Astrocyte (in vitro differentiated cells and primary cell): Measurements from ENCODE around the gene PNPLA6. TPM values are rescaled to one million over a fixed set of nuclear protein-coding genes. Genes with fewer than 3 reads are reported as not detected.

Experiments used
- DNase-seq: peaks from one replicate; pipeline ENCODE4 v3.0.0-alpha.2; 2010; ENCODE audit warnings: low read depth
- FAIRE-seq: peaks from 2 replicates; lab custom pipeline; 2011; peaks lifted over from hg19 to GRCh38; lab: Jason Lieb, UNC
- H2AFZ ChIP-seq: 2 replicates; pipeline ENCODE4 v1.6.0; 2012; ENCODE audit warnings: low read depth, low read length, inconsistent platforms
- H3K27ac ChIP-seq: 2 replicates; pipeline ENCODE4 v1.5.1; 2011; ENCODE audit warnings: low read depth, low read length, inconsistent platforms
- H3K27me3 ChIP-seq: 2 replicates; pipeline ENCODE4 v1.6.0; 2011; ENCODE audit warnings: low read length, inconsistent platforms; ENCODE audit not compliant: insufficient read depth
- H3K36me3 ChIP-seq: 2 replicates; pipeline ENCODE4 v1.5.1; 2011; ENCODE audit warnings: low read length, inconsistent platforms; ENCODE audit not compliant: insufficient read depth
- H3K4me1 ChIP-seq: 2 replicates; pipeline ENCODE4 v1.5.1; 2011; ENCODE audit warnings: low read length, inconsistent platforms; ENCODE audit not compliant: insufficient read depth
- H3K4me2 ChIP-seq: 2 replicates; pipeline ENCODE4 v1.6.0; 2012; ENCODE audit warnings: low read length, inconsistent platforms
- H3K4me3 ChIP-seq: 2 replicates; pipeline ENCODE4 v1.5.1; 2011; ENCODE audit warnings: low read depth, mild to moderate bottlenecking, low read length, inconsistent platforms; ENCODE audit not compliant: insufficient read depth
- H3K79me2 ChIP-seq: 2 replicates; pipeline ENCODE4 v1.6.0; 2012; ENCODE audit warnings: mild to moderate bottlenecking, low read length, inconsistent platforms; ENCODE audit not compliant: insufficient read depth
- H3K9ac ChIP-seq: 2 replicates; pipeline ENCODE4 v1.6.0; 2012; ENCODE audit warnings: mild to moderate bottlenecking, low read length, inconsistent platforms
- H3K9me3 ChIP-seq: 2 replicates; pipeline ENCODE4 v1.5.1; 2012; ENCODE audit warnings: low read depth, mild to moderate bottlenecking, low read length, inconsistent platforms; ENCODE audit not compliant: insufficient read depth
- H4K20me1 ChIP-seq: 2 replicates; pipeline ENCODE4 v1.6.0; 2012; ENCODE audit warnings: low read length, inconsistent platforms; ENCODE audit not compliant: insufficient read depth
- H3K27ac Mint-ChIP-seq: one replicate; pipeline ENCODE4 v1.8.0; 2021; ENCODE audit warnings: mild to moderate bottlenecking, mixed read lengths; ENCODE audit not compliant: unreplicated experiment
- H3K27me3 Mint-ChIP-seq: one replicate; pipeline ENCODE4 v1.8.0; 2021; ENCODE audit warnings: low read depth, mixed read lengths; ENCODE audit not compliant: unreplicated experiment
- H3K36me3 Mint-ChIP-seq: one replicate; pipeline ENCODE4 v1.8.0; 2021; ENCODE audit warnings: low read depth, mixed read lengths; ENCODE audit not compliant: unreplicated experiment
- H3K4me1 Mint-ChIP-seq: one replicate; pipeline ENCODE4 v1.8.0; 2021; ENCODE audit warnings: low read depth, mixed read lengths; ENCODE audit not compliant: unreplicated experiment
- H3K4me3 Mint-ChIP-seq: one replicate; pipeline ENCODE4 v1.8.0; 2021; ENCODE audit warnings: mild to moderate bottlenecking, moderate library complexity, mixed read lengths; ENCODE audit not compliant: unreplicated experiment
- H3K9me3 Mint-ChIP-seq: one replicate; pipeline ENCODE4 v1.8.0; 2021; ENCODE audit warnings: mild to moderate bottlenecking, mixed read lengths; ENCODE audit not compliant: unreplicated experiment
- EZH2 ChIP-seq: IDR thresholded peaks from 2 replicates; pipeline ENCODE4 v1.6.1; 2012; ENCODE audit warnings: mild to moderate bottlenecking, low read length, inconsistent platforms; ENCODE audit not compliant: insufficient read depth
- total RNA-seq: library from RNA; stranded (reverse); gene quantifications from 2 replicates; pipeline ENCODE4 v1.2.1, GENCODE V29; 2021
- TF ChIP-seq, protein P1 (sequence below): IDR thresholded peaks from 2 replicates; pipeline ENCODE4 v1.5.1; 2011; ENCODE audit warnings: low read depth, mild to moderate bottlenecking, inconsistent platforms, low read length, moderate library complexity; ENCODE audit not compliant: insufficient read depth

The PNPLA6 gene
- total RNA-seq, 1 donor from 2014 or later: 90.2 TPM

DNA sequence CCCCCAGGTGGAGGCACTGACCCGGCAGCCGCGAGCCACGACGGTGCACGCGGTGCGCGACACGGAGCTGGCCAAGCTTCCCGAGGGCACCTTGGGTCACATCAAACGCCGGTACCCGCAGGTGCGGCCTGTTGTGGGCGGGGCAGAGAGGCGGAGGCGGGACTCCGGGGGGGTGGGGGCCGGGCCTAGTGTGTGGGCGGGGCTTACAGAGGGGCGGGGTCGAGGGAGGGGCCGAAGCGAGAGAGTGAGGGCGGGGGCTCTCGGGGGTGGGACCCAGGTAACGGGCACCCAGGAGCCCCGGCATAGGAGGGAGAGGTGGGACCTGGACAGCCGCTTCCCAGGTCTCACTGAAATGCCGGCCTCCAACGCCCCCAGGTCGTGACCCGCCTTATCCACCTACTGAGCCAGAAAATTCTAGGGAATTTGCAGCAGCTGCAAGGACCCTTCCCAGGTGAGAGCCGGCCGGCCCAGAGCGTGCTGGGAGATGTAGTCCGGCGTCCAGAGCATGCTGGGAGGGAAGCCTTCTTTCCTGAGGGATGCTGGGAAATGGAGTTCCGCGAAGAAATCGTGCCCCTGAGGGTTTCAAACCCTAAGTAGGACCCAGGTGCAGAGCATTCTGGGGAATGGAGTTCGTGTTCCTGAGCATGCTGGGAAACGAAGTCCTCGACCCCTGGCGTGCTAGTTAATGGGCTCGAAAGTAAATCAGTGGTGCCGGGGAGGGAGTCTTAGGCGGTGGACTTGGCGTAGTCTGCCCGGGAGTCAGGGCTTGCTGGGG lies 15.7 kb downstream of the PNPLA6 start:
- Mint-ChIP-seq H3K9me3 (no peaks in the 10 kb centered on the region), H3K4me3 (peak overlapping the region; percentile 73), H3K27me3 (no peaks in the 10 kb centered on the region), H3K4me1 (peaks cover 3% of the 10 kb centered on the region), H3K36me3 (peaks cover 21% of the 10 kb centered on the region), H3K27ac (peak overlapping the region; percentile 58)
- H3K27me3 ChIP-seq: no peaks in the 10 kb centered on the region
- FAIRE-seq: no peak
- H3K9ac ChIP-seq: no peak overlapping the region
- no peaks in the 10 kb centered on the region for H3K36me3 ChIP-seq
- no peak overlapping the region for H3K4me2 ChIP-seq
- no peaks in the 10 kb centered on the region for H4K20me1 ChIP-seq
- no peaks in the 10 kb centered on the region for H3K79me2 ChIP-seq
- H3K9me3 ChIP-seq: no peaks in the 10 kb centered on the region
- no peak for DNase-seq
- H3K4me1 ChIP-seq: no peaks in the 10 kb centered on the region
- H2AFZ ChIP-seq: no peak overlapping the region
- no peak overlapping the region for H3K4me3 ChIP-seq
- no peak overlapping the region for H3K27ac ChIP-seq
- TF ChIP-seq, protein P1, sequence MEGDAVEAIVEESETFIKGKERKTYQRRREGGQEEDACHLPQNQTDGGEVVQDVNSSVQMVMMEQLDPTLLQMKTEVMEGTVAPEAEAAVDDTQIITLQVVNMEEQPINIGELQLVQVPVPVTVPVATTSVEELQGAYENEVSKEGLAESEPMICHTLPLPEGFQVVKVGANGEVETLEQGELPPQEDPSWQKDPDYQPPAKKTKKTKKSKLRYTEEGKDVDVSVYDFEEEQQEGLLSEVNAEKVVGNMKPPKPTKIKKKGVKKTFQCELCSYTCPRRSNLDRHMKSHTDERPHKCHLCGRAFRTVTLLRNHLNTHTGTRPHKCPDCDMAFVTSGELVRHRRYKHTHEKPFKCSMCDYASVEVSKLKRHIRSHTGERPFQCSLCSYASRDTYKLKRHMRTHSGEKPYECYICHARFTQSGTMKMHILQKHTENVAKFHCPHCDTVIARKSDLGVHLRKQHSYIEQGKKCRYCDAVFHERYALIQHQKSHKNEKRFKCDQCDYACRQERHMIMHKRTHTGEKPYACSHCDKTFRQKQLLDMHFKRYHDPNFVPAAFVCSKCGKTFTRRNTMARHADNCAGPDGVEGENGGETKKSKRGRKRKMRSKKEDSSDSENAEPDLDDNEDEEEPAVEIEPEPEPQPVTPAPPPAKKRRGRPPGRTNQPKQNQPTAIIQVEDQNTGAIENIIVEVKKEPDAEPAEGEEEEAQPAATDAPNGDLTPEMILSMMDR: no peak
- no peak for TF ChIP-seq EZH2

DNA sequence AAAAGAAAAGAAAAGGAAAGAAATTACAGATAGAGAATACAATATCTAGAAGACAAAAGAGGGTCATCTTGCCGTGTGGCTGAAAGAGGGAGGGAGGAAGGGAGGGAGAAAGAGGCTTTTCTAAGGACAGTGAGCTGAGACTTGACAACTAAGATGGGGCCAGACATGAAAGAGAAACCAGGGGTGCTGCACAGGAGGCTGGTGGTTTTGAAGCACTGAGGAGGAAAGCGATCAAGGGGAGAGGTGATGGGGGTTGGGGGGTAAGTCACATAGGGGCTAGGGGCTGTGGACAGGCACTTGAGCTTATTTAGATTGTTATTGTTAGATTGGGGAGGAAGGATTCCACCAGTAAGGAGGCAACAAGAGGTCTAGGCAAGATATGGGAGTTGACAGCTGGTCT lies 17.3 kb downstream of the PNPLA6 start:
- no peak for DNase-seq
- peaks cover 27% of the 10 kb centered on the region for H3K36me3 Mint-ChIP-seq
- peak overlapping the region; percentile 55 for H3K27ac Mint-ChIP-seq
- Histone ChIP-seq H3K9ac (no peak overlapping the region), H3K27me3 (no peaks in the 10 kb centered on the region), H2AFZ (no peak overlapping the region), H4K20me1 (no peaks in the 10 kb centered on the region), H3K4me1 (no peaks in the 10 kb centered on the region), H3K36me3 (peaks cover 7% of the 10 kb centered on the region), H3K79me2 (no peaks in the 10 kb centered on the region), H3K9me3 (no peaks in the 10 kb centered on the region), H3K4me3 (no peak overlapping the region), H3K4me2 (no peak overlapping the region), H3K27ac (no peak overlapping the region)
- no peak overlapping the region for H3K4me3 Mint-ChIP-seq
- no peaks in the 10 kb centered on the region for H3K27me3 Mint-ChIP-seq
- TF ChIP-seq, protein P1: no peak
- no peak for TF ChIP-seq EZH2
- H3K4me1 Mint-ChIP-seq: peaks cover 3% of the 10 kb centered on the region
- FAIRE-seq: no peak
- no peaks in the 10 kb centered on the region for H3K9me3 Mint-ChIP-seq

DNA sequence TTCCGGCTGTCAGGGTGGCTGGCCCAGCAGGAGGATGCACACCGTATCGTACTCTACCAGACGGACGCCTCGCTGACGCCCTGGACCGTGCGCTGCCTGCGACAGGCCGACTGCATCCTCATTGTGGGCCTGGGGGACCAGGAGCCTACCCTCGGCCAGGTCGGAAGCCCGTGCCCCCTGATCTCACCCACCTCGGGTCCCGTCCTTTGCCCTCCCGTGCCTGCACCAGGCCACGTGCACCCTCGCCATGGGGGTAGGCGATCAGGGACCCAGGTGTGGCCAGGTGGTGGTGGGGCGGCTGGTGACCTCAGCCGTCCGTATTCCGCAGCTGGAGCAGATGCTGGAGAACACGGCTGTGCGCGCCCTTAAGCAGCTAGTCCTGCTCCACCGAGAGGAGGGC lies 19.0 kb downstream of the PNPLA6 start:
- no peaks in the 10 kb centered on the region for H3K9me3 ChIP-seq
- no peaks in the 10 kb centered on the region for H3K79me2 ChIP-seq
- no peak overlapping the region for H3K9ac ChIP-seq
- H3K36me3 ChIP-seq: peaks cover 11% of the 10 kb centered on the region
- H3K4me2 ChIP-seq: no peak overlapping the region
- no peaks in the 10 kb centered on the region for H3K4me1 ChIP-seq
- no peaks in the 10 kb centered on the region for H4K20me1 ChIP-seq
- FAIRE-seq (no peak), DNase-seq (no peak)
- Mint-ChIP-seq H3K4me1 (peaks cover 3% of the 10 kb centered on the region), H3K27me3 (no peaks in the 10 kb centered on the region), H3K9me3 (no peaks in the 10 kb centered on the region), H3K36me3 (peaks cover 35% of the 10 kb centered on the region), H3K27ac (no peak overlapping the region), H3K4me3 (no peak overlapping the region)
- H2AFZ ChIP-seq: no peak overlapping the region
- H3K27ac ChIP-seq: no peak overlapping the region
- no peak overlapping the region for H3K4me3 ChIP-seq
- TF ChIP-seq, protein P1: no peak
- TF ChIP-seq EZH2: no peak
- no peaks in the 10 kb centered on the region for H3K27me3 ChIP-seq
